GM19239 (cell line): Measurements from ENCODE around the gene MGAT1.

Experiments used
- DNase-seq: peaks from one replicate; pipeline ENCODE4 v3.0.0; 2011; ENCODE audit warnings: low spot score; ENCODE audit not compliant: insufficient read length
- FAIRE-seq: peaks from 2 replicates; lab custom pipeline; 2011; peaks lifted over from hg19 to GRCh38; lab: Jason Lieb, UNC

The MGAT1 gene

GRCh38 chr5:180739958-180740357 is 62.6 kb downstream of the MGAT1 start, which contains the start of gene OR2Y1:
OR2Y1 (minus strand) TSS chr5:180740058; CDS start chr5:180740058, 0 bp downstream.
- DNase-seq (no peak), FAIRE-seq (no peak)

GRCh38 chr5:180739271-180739670 is 63.3 kb downstream of the MGAT1 start:
- DNase-seq (no peak), FAIRE-seq (no peak)

- DNase-seq = no peak
- FAIRE-seq = no peak
These were observed 66.1 kb downstream of the MGAT1 start for GRCh38 chr5:180736536-180736935.
